Activated CD4-positive, alpha-beta T cell treated with anti-CD3 and anti-CD28 coated beads for 36 hours (primary cell): ENCODE data around the gene KTN1. TPM values are rescaled to one million over a fixed set of nuclear protein-coding genes. Genes with fewer than 3 reads are reported as not detected.

Experiments
- ATAC-seq: fragments of 200-7000 bp; cut with Tn5 transposase; one replicate; pipeline ENCODE4 v1.10.0; 2021; ENCODE audit warnings: mild to moderate bottlenecking, moderate library complexity
- CTCF ChIA-PET: fragments of 350-600 bp; sonication (Branson Sonifier 250); formaldehyde crosslinking; loops from one replicate; lab custom pipeline; 2021; ENCODE audit warnings: antibody characterized with exemption; lab: Charles Lee
- POLR2A ChIA-PET: fragments of 350-600 bp; sonication (Branson Sonifier 250); formaldehyde crosslinking; loops from one replicate; lab custom pipeline; 2021; ENCODE audit warnings: antibody characterized with exemption, inconsistent platforms; lab: Charles Lee
- DNase-seq: peaks from one replicate; pipeline ENCODE4 v3.0.0-alpha.2; 2020
- H3K27ac Mint-ChIP-seq: one replicate; pipeline ENCODE4 v1.8.0; 2021; ENCODE audit warnings: mixed read lengths
- H3K27me3 Mint-ChIP-seq: one replicate; pipeline ENCODE4 v1.8.0; 2021; ENCODE audit warnings: mixed read lengths
- H3K36me3 Mint-ChIP-seq: one replicate; pipeline ENCODE4 v1.8.0; 2021; ENCODE audit warnings: low read depth, mixed read lengths
- H3K4me1 Mint-ChIP-seq: one replicate; pipeline ENCODE4 v1.8.0; 2021; ENCODE audit warnings: mixed read lengths
- H3K4me3 Mint-ChIP-seq: one replicate; pipeline ENCODE4 v1.8.0; 2021; ENCODE audit warnings: mild to moderate bottlenecking, moderate library complexity, mixed read lengths
- H3K9me3 Mint-ChIP-seq: one replicate; pipeline ENCODE4 v1.8.0; 2021; ENCODE audit warnings: low read depth, mixed read lengths
- intact Hi-C, 2 experiments: fragments of 100-400 bp; cut with DNase I in 1 of 2; cut with micrococcal nuclease in 1 of 2; formaldehyde crosslinking; loops; one replicate each; pipeline versions ENCODE4 v1.14.2 to v1.15.1; 2022 to 2024; cut with DNase I, micrococcal nuclease
- total RNA-seq, 2 experiments: library from RNA; stranded (reverse); gene quantifications; one replicate each; pipeline ENCODE4 v1.2.3, GENCODE V29; 2021

The KTN1 gene
- total RNA-seq, 2 experiments from 2014 or later = 117 to 138 TPM

DNA sequence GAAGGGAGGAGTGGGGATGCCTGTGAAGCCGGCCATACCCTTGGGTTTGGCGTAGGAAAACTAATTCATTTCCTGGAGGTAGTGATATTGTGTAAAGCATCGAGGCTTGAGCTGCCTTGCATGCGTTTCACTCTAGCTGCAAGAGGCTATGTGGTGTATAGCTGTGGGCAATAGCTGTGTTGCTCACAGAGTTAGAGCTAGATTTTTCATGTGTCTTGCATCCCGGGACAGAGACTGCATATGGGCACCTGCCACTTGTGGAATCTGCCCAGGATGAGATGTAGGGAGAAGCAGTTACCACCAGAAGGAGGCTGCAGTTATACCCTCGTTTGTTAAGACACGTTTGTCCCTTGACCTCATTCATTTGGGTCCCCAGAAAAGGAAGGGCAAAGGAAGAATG, 106.7 kb downstream of the KTN1 start:
- H3K4me3 Mint-ChIP-seq = no peak overlapping the region
- no peaks in the 10 kb centered on the region for H3K9me3 Mint-ChIP-seq
- DNase-seq (no peak), ATAC-seq (no peak)
- CTCF ChIA-PET = interaction anchor here (0.5 kb wide), 1 partner anchor 28 kb away, joined by 3 read pairs; no protein-coding TSS in a partner anchor
- no peaks in the 10 kb centered on the region for H3K27me3 Mint-ChIP-seq
- no peak overlapping the region for H3K27ac Mint-ChIP-seq
- peaks cover 35% of the 10 kb centered on the region for H3K36me3 Mint-ChIP-seq
- POLR2A ChIA-PET = no interaction called here
- no peaks in the 10 kb centered on the region for H3K4me1 Mint-ChIP-seq
- intact Hi-C loops = no loop called here

DNA sequence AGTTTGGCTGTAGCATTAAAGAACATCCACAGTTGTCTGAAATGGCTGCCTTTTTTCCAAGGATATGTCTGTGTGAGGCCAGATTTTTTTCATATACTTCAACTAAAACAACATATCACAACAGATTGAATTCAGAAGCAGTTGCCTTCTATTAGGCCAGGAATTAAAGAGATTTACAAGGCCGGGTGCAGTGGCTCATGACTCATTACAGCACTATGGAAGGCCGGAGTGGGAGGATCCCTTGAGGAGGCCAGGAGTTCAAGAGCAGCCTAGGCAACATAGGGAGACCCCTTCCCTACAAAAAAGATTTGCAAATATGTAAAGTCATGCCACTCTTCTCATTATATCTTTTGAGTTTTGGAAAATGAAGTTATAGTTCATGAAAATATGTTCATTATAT, 108.6 kb downstream of the KTN1 start:
- intact Hi-C loops = no loop called here
- no peaks in the 10 kb centered on the region for H3K4me1 Mint-ChIP-seq
- DNase-seq (no peak), ATAC-seq (no peak)
- H3K9me3 Mint-ChIP-seq = no peaks in the 10 kb centered on the region
- no peak overlapping the region for H3K27ac Mint-ChIP-seq
- no peak overlapping the region for H3K4me3 Mint-ChIP-seq
- H3K36me3 Mint-ChIP-seq = peaks cover 24% of the 10 kb centered on the region
- CTCF ChIA-PET = interaction anchor here (0.6 kb wide), 2 partner anchors 11 to 654 kb away, joined by 3 read pairs; no protein-coding TSS in a partner anchor
- POLR2A ChIA-PET = no interaction called here
- no peaks in the 10 kb centered on the region for H3K27me3 Mint-ChIP-seq

DNA sequence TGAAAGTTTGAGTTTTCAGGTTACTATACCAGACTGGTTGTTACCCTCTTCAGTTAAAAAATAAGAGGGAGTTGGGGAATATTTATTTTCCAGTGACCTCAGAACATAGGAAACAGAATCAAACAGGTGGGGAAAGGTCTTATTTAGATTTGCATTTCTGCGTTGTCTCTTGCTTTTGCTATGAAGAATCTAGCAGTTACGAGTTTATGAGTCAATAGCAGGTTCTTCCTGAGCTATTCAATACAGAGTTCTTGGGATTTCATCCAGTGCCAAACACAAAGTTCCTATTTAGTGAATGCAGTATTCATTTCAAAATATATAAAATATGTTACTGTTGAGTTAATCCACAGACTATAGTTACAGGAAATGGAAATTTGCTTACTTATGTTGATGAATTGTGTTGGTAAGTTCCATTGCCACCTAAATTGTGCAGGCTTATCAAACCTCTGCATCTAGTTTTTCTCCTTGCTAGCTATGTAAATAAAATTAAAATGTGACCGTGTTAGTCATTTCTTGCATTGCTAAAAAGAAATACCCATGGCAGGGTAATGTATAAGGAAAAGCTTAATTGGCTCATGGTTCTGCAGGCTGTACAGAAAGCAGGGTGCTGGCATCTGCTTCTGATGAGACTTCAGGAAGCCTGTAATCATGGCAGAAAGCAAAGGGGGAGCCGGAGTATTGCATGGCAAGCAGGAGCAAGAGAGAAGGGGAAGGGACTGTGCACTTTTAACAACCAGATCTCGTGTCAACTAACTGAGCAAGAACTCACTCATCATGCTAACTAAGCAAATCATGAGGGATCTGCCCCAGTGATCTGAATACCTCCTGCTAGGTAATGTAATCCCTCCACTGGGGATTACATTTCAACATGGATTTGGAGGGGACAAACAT, 110.2 kb downstream of the KTN1 start:
- ChIA-PET POLR2A (no interaction called here), CTCF (interaction anchor here (0.8 kb wide), 1 partner anchor 17 kb away, joined by 3 read pairs; no protein-coding TSS in a partner anchor)
- intact Hi-C loops = no loop called here
- Mint-ChIP-seq H3K36me3 (peaks cover 18% of the 10 kb centered on the region), H3K9me3 (no peaks in the 10 kb centered on the region), H3K27ac (no peak overlapping the region), H3K4me3 (no peak overlapping the region), H3K27me3 (no peaks in the 10 kb centered on the region), H3K4me1 (no peaks in the 10 kb centered on the region)
- DNase-seq (no peak), ATAC-seq (no peak)

DNA sequence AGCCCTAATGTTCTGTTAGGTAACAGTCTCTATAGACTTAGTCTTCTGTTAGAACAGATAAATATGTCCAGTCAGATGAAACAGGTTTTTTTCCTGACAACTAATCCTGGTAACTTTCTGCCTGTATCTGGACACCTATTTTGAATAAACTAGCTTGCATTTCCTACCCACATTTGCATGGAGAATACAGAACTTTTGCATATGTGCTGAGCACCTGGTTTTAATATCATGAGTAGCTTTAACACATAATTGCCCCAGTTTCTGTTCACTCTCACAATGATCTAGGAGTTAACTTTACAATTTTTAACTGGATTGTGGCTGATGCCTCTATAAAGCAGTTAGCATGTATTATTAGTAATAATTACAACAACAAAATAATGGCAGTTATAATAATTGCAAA, 111.7 kb downstream of the KTN1 start:
- Mint-ChIP-seq H3K9me3 (no peaks in the 10 kb centered on the region), H3K27ac (no peak overlapping the region), H3K36me3 (peaks cover 7% of the 10 kb centered on the region), H3K4me1 (no peaks in the 10 kb centered on the region), H3K27me3 (no peaks in the 10 kb centered on the region), H3K4me3 (no peak overlapping the region)
- no peak for ATAC-seq
- intact Hi-C loops = no loop called here
- no peak for DNase-seq
- ChIA-PET POLR2A (no interaction called here), CTCF (no interaction called here)

DNA sequence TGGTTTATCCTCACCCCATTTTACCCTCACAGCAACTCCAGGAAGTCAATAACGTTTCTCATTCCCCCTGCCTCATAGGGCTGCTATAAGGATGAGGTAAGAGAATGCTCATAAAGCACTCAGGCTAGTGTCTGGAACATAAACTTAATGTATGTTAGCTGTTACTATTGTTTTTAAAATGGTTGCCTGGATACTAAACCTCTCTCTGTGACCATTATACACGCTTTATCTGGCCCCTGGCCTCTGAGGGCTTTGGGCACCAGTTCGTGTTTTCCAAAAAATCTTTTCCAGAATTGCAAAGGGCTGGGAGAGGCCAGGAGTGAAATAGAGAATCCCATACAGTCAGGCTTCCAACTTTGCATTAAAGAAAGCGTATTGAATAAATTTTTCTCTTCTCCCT, 113.9 kb downstream of the KTN1 start:
- POLR2A ChIA-PET = no interaction called here
- H3K36me3 Mint-ChIP-seq = no peaks in the 10 kb centered on the region
- DNase-seq = no peak
- no peak overlapping the region for H3K27ac Mint-ChIP-seq
- no peaks in the 10 kb centered on the region for H3K27me3 Mint-ChIP-seq
- CTCF ChIA-PET = interaction anchor here (1.3 kb wide), 1 partner anchor 729 kb away, joined by 3 read pairs; no protein-coding TSS in a partner anchor
- no peaks in the 10 kb centered on the region for H3K9me3 Mint-ChIP-seq
- no peak overlapping the region for H3K4me3 Mint-ChIP-seq
- no peak for ATAC-seq
- H3K4me1 Mint-ChIP-seq = no peaks in the 10 kb centered on the region
- intact Hi-C loops = no loop called here

DNA sequence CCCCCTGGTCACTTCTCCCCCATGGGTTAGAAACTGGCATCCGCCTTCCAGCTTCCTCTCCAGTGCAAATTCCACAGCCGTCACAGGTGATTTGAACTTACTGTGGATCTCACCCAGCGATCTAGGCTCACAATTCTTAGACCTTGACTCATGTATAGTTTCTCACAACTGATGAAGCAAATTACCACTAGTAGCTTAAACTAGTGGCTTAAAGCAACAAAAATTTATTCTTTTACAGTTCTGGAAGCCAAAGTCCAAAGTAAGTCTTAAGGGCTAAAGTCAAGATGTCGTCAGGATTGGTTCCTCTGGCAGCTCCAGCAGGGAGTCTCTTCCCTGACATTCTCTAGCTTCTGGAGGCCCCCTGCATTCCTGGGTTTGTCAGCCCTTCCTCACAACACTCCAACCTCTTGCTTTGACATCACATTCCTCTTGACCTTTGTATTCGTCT, 117.4 kb downstream of the KTN1 start:
- no peaks in the 10 kb centered on the region for H3K4me1 Mint-ChIP-seq

DNA sequence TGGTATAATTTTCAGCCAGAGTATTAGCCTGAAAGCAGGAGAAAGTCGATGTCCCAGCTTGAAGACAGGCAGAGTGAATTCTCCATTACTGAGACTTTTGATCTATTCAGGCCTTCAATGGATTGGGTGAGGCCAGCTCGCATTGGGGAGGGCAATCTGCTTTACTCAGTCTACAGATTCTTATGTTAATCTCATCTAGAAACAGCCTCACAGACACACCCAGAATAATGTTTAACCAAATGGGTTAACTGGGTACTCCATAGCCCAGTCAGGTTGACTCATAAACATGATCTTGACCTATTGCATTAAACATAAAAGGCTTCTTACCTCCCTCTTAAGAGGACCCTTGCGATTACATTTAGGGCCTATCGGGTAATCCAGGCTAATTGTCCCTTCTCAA, 118.0 kb downstream of the KTN1 start:
- ChIA-PET POLR2A (interaction anchor here (0.6 kb wide), 1 partner anchor 15 kb away, joined by 3 read pairs; no protein-coding TSS in a partner anchor), CTCF (interaction anchor here (1.5 kb wide), 1 partner anchor 252 kb away, joined by 3 read pairs; no protein-coding TSS in a partner anchor)
- ATAC-seq (no peak), DNase-seq (no peak)
- no peak overlapping the region for H3K27ac Mint-ChIP-seq
- H3K27me3 Mint-ChIP-seq = no peaks in the 10 kb centered on the region
- H3K9me3 Mint-ChIP-seq = peaks cover 4% of the 10 kb centered on the region
- H3K4me3 Mint-ChIP-seq = no peak overlapping the region
- no peaks in the 10 kb centered on the region for H3K4me1 Mint-ChIP-seq
- intact Hi-C loops = no loop called here
- H3K36me3 Mint-ChIP-seq = peaks cover 8% of the 10 kb centered on the region

More for the DNA sequence above, 117.4 kb downstream of the KTN1 start:
- Mint-ChIP-seq H3K4me3 (no peak overlapping the region), H3K9me3 (peaks cover 4% of the 10 kb centered on the region), H3K27me3 (no peaks in the 10 kb centered on the region), H3K36me3 (peaks cover 8% of the 10 kb centered on the region), H3K27ac (no peak overlapping the region)
- ChIA-PET CTCF (interaction anchor here (0.7 to 1.5 kb wide), 2 partner anchors 251 to 653 kb away, joined by 3 read pairs; no protein-coding TSS in a partner anchor), POLR2A (no interaction called here)
- ATAC-seq (no peak), DNase-seq (no peak)
- intact Hi-C loops = no loop called here

DNA sequence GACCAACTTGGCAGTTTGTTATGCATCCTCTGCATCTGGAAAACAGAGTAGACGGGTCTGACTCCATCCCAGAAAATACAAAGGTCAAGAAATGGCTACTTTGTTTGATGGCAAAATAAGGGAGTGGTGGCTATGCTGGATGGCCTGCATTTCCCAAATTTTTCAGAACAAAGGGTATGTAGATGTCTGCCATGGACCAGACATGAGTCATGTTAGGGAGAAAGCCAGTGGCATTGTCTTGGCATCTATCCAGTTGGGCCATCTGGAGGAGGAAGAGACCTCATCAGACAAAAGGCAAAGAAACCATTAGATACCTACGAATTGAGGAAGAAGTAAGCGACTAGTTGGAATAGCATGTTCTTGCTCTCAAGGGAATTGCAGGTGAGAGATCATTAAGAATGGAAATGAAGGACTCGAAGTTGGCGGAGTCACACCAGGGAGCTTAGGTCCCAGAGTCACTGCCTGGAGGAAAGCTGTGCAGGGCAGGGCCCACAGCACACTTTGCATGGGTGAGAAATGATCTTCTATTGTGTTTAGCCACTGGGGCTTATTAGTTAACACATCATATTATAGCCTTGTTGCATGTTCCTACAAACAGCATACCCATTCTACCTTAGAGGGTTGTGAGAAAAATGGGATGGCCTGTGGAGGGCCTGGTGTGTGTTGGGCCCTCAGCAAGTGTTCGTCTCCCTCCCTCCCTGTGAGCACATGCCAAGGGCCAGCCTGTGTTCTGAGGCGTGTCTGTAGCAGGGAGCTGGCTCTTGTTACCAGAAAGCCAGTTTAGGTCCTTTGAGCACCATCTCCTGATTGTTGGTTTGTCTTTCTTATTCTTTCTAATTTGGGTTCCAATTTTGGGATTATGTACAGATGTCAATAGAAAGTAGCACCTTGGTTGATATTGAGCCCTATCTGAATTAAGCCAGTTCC, 119.4 kb downstream of the KTN1 start:
- H3K27ac Mint-ChIP-seq = no peak overlapping the region
- intact Hi-C loops = loop anchor here in 1 of 2 experiments (10.0 kb wide), 1 partner anchor 775 kb away; no protein-coding TSS in a partner anchor
- H3K9me3 Mint-ChIP-seq = peaks cover 4% of the 10 kb centered on the region
- H3K27me3 Mint-ChIP-seq = no peaks in the 10 kb centered on the region
- ChIA-PET CTCF (no interaction called here), POLR2A (no interaction called here)
- DNase-seq (no peak), ATAC-seq (no peak)
- H3K4me3 Mint-ChIP-seq = no peak overlapping the region
- peaks cover 8% of the 10 kb centered on the region for H3K36me3 Mint-ChIP-seq
- H3K4me1 Mint-ChIP-seq = no peaks in the 10 kb centered on the region

DNA sequence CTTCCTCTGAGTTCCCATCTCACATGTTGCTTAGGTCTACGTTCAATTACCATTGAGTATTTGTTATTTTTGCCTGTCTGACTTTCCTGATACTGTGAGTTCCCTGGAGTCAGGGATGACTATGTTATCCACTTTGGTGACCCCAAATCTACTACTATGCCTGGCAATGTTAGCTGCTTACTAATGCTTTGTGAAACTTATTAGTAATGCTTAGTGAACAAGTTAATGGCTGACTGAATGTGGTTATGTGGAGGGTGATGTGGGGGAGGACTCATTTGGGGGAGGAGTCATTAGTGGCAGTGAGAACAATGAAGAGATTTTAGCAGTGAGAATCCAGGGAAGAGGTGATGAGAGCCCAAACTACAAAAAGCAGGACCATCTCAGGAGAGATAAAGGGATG, 121.6 kb downstream of the KTN1 start:
- DNase-seq = no peak
- H3K9me3 Mint-ChIP-seq = peaks cover 4% of the 10 kb centered on the region
- POLR2A ChIA-PET = no interaction called here
- intact Hi-C loops = loop anchor here in 1 of 2 experiments (10.0 kb wide), 1 partner anchor 773 kb away; no protein-coding TSS in a partner anchor
- no peaks in the 10 kb centered on the region for H3K4me1 Mint-ChIP-seq
- no peak overlapping the region for H3K4me3 Mint-ChIP-seq
- peaks cover 8% of the 10 kb centered on the region for H3K36me3 Mint-ChIP-seq
- CTCF ChIA-PET = no interaction called here
- no peaks in the 10 kb centered on the region for H3K27me3 Mint-ChIP-seq
- H3K27ac Mint-ChIP-seq = no peak overlapping the region
- ATAC-seq = peak; percentile 49

DNA sequence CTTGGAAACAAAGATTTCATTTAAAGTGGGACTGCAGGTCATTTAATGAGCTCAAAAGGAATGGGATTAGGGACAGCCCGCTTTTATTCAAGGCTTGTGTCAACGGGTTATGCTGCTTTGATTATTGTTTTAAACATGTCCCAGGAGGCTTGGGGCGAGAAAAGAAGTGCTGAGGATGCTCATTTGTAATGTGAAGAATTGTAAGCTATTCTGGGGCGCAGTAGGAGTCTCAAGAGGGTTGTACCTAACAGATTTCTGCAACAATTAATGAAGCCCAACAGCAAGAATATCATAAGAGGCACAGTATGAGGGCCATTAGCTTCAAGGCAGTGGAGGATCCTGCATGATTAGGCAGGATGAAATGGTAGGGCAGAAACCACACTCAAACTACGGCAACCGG, 122.5 kb downstream of the KTN1 start:
- Mint-ChIP-seq H3K27me3 (no peaks in the 10 kb centered on the region), H3K4me1 (no peaks in the 10 kb centered on the region), H3K9me3 (peaks cover 4% of the 10 kb centered on the region), H3K36me3 (peaks cover 8% of the 10 kb centered on the region), H3K4me3 (no peak overlapping the region), H3K27ac (no peak overlapping the region)
- POLR2A ChIA-PET = no interaction called here
- no peak for DNase-seq
- no peak for ATAC-seq
- intact Hi-C loops = loop anchor here in 1 of 2 experiments (10.0 kb wide), 1 partner anchor 772 kb away; no protein-coding TSS in a partner anchor
- CTCF ChIA-PET = no interaction called here

DNA sequence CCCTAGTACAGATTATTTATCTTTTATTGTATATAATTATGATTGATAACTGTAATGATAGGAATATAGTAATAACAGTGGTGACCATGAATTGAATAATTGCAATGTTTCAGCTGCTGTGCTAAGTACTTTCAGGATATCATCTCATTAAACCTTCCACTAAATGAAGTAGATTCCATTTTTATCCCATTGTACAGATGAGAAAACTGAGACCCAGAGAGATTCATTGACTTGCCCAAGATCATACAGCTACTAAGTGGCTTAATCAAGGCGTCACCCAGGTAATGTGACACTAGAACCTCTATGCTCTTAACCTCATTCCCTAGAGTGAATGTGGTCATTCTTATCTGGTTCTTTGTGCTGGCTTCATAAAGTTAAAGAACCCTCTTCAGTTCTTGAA, 124.6 kb downstream of the KTN1 start:
- intact Hi-C loops = loop anchor here in 1 of 2 experiments (10.0 kb wide), 1 partner anchor 770 kb away; no protein-coding TSS in a partner anchor
- Mint-ChIP-seq H3K9me3 (peaks cover 4% of the 10 kb centered on the region), H3K36me3 (peaks cover 8% of the 10 kb centered on the region), H3K27ac (no peak overlapping the region), H3K4me1 (no peaks in the 10 kb centered on the region), H3K27me3 (no peaks in the 10 kb centered on the region), H3K4me3 (no peak overlapping the region)
- CTCF ChIA-PET = interaction anchor here (1.2 kb wide), 1 partner anchor 30 kb away, joined by 3 read pairs; no protein-coding TSS in a partner anchor
- DNase-seq (no peak), ATAC-seq (no peak)
- POLR2A ChIA-PET = no interaction called here
